H1 (cell line): Measurements from ENCODE around the gene FASTK. TPM values are rescaled to one million over a fixed set of nuclear protein-coding genes. Genes with fewer than 3 reads are reported as not detected.

ENCODE experiments used
- CTCF ChIA-PET: fragments of 300-600 bp; sonication (Branson Sonifier 250); formaldehyde crosslinking; loops from one replicate; lab custom pipeline; 2021; ENCODE audit not compliant: partially characterized antibody; lab: Charles Lee
- POLR2A ChIA-PET: fragments of 300-600 bp; sonication (Branson Sonifier 250); formaldehyde crosslinking; loops from one replicate; lab custom pipeline; 2021; ENCODE audit warnings: inconsistent platforms; ENCODE audit not compliant: partially characterized antibody; lab: Charles Lee
- DNase-seq, 2 experiments: peaks; one replicate each; pipeline versions ENCODE4 v3.0.0 to v3.0.0-alpha.2; 2010 to 2022; ENCODE audit warnings: low spot score in 2 of 2, low read depth in 1 of 2, mixed read lengths in 1 of 2
- FAIRE-seq: peaks from 2 replicates; lab custom pipeline; 2011; peaks lifted over from hg19 to GRCh38; lab: Jason Lieb, UNC
- H2AFZ ChIP-seq: 2 replicates; pipeline ENCODE4 v1.8.1; 2012; ENCODE audit warnings: low read length, inconsistent platforms
- H2AK5ac ChIP-seq: 2 replicates; pipeline ENCODE4 v1.6.1; 2013; ENCODE audit warnings: low read depth, low read length
- H2BK120ac ChIP-seq: replicated peaks from 2 replicates; pipeline ENCODE3; 2013; ENCODE audit warnings: low read depth, low read length, inconsistent platforms
- H2BK12ac ChIP-seq: 2 replicates; pipeline ENCODE4 v1.6.1; 2013; ENCODE audit warnings: low read depth, low read length
- H2BK15ac ChIP-seq: 2 replicates; pipeline ENCODE4 v1.6.1; 2013; ENCODE audit warnings: low read length
- H2BK20ac ChIP-seq: 2 replicates; pipeline ENCODE4 v1.6.1; 2013; ENCODE audit warnings: low read length
- H2BK5ac ChIP-seq: 2 replicates; pipeline ENCODE4 v1.6.1; 2013; ENCODE audit warnings: low read depth, low read length
- H3K14ac ChIP-seq: 2 replicates; pipeline ENCODE4 v1.6.1; 2013; ENCODE audit warnings: inconsistent platforms; ENCODE audit not compliant: insufficient read length
- H3K18ac ChIP-seq: 2 replicates; pipeline ENCODE4 v1.6.1; 2013; ENCODE audit warnings: low read length; ENCODE audit errors: extremely low read depth
- H3K23ac ChIP-seq: 2 replicates; pipeline ENCODE4 v1.6.1; 2013; ENCODE audit warnings: inconsistent platforms; ENCODE audit not compliant: insufficient read length
- H3K23me2 ChIP-seq: 2 replicates; pipeline ENCODE4 v1.6.1; 2013; ENCODE audit warnings: low read depth, low read length
- H3K27ac ChIP-seq: 2 replicates; pipeline ENCODE4 v1.6.1; 2011; ENCODE audit warnings: low read depth, low read length, inconsistent platforms
- H3K27me3 ChIP-seq, 4 experiments: replicated peaks in 1 of 4; 1 replicate in 1 of 4; 2 replicates in 3 of 4; pipeline versions ENCODE4 v1.6.1 to v1.8.1; 2011 to 2013; ENCODE audit warnings: low read length in 3 of 4, mild to moderate bottlenecking in 3 of 4, inconsistent platforms in 2 of 4, mixed read lengths in 2 of 4, moderate library complexity in 1 of 4; ENCODE audit not compliant: control insufficient read depth in 3 of 4, insufficient read depth in 3 of 4; ENCODE audit errors: extremely low read depth in 1 of 4
- H3K36me3 ChIP-seq, 4 experiments: 2 replicates each; pipeline versions ENCODE4 v1.6.1 to v1.8.1; 2011 to 2013; ENCODE audit warnings: mild to moderate bottlenecking in 4 of 4, low read length in 3 of 4, moderate library complexity in 2 of 4, control low read depth in 1 of 4, inconsistent platforms in 1 of 4; ENCODE audit not compliant: insufficient read depth in 4 of 4, control insufficient read depth in 2 of 4
- H3K4ac ChIP-seq: replicated peaks from 2 replicates; pipeline ENCODE3; 2013; ENCODE audit warnings: low read length, low read depth, mixed read lengths, inconsistent platforms; ENCODE audit not compliant: insufficient read length
- H3K4me1 ChIP-seq, 4 experiments: replicated peaks in 1 of 4; 1 replicate in 1 of 4; 2 replicates in 3 of 4; pipeline versions ENCODE4 v1.6.1 to v1.8.1; 2011 to 2013; ENCODE audit warnings: low read length in 3 of 4, inconsistent platforms in 2 of 4, mixed read lengths in 1 of 4; ENCODE audit not compliant: insufficient read depth in 4 of 4, control insufficient read depth in 3 of 4
- H3K4me2 ChIP-seq, 2 experiments: 2 replicates each; pipeline versions ENCODE4 v1.6.1 to v1.8.1; 2011 to 2013; ENCODE audit warnings: low read depth in 2 of 2, low read length in 2 of 2, control low read depth in 1 of 2, inconsistent platforms in 1 of 2, mild to moderate bottlenecking in 1 of 2; ENCODE audit not compliant: insufficient read depth in 1 of 2
- H3K4me3 ChIP-seq, 4 experiments: fragments of 200-600, 300-600 bp in 1 of 4; sonication (generic), shearing (Covaris generic), sonication (Bioruptor Twin) in 1 of 4; 2 replicates each; pipeline versions ENCODE4 v1.5.1 to v1.8.1; 2011 to 2016; ENCODE audit warnings: low read length in 4 of 4, low read depth in 3 of 4, control low read depth in 2 of 4, inconsistent platforms in 2 of 4, mild to moderate bottlenecking in 2 of 4, mixed read lengths in 1 of 4, moderate library complexity in 1 of 4; ENCODE audit not compliant: insufficient read depth in 2 of 4; ENCODE audit errors: extremely low read depth in 1 of 4
- H3K56ac ChIP-seq: replicated peaks from 2 replicates; pipeline ENCODE3; 2013; ENCODE audit warnings: low read depth, mild to moderate bottlenecking, mixed read lengths, low read length, inconsistent platforms; ENCODE audit not compliant: insufficient read length
- H3K79me1 ChIP-seq: 2 replicates; pipeline ENCODE4 v1.6.1; 2013; ENCODE audit warnings: low read depth, low read length, control low read depth
- H3K79me2 ChIP-seq, 2 experiments: 2 replicates each; pipeline versions ENCODE4 v1.6.1 to v1.8.1; 2012 to 2013; ENCODE audit warnings: low read length in 2 of 2, mild to moderate bottlenecking in 2 of 2, inconsistent platforms in 1 of 2; ENCODE audit not compliant: insufficient read depth in 2 of 2, control insufficient read depth in 1 of 2
- H3K9ac ChIP-seq, 4 experiments: replicated peaks in 1 of 4; 1 replicate in 1 of 4; 2 replicates in 3 of 4; pipeline versions ENCODE4 v1.6.1 to v1.8.1; 2011 to 2013; ENCODE audit warnings: low read depth in 3 of 4, low read length in 3 of 4, control low read depth in 2 of 4, mild to moderate bottlenecking in 2 of 4, moderate library complexity in 2 of 4, inconsistent platforms in 1 of 4; ENCODE audit errors: extremely low read depth in 1 of 4
- H3K9me3 ChIP-seq, 2 experiments: 2 replicates each; pipeline versions ENCODE4 v1.6.1 to v1.8.1; 2012 to 2013; ENCODE audit warnings: mild to moderate bottlenecking in 2 of 2, moderate library complexity in 2 of 2, control low read depth in 1 of 2, inconsistent platforms in 1 of 2, low read depth in 1 of 2, low read length in 1 of 2, mixed read lengths in 1 of 2; ENCODE audit not compliant: insufficient read depth in 2 of 2
- H4K20me1 ChIP-seq, 2 experiments: replicated peaks in 1 of 2; 2 replicates each; pipeline versions ENCODE3 to v1.8.1; 2011 to 2013; ENCODE audit warnings: inconsistent platforms in 2 of 2, low read length in 2 of 2, mild to moderate bottlenecking in 1 of 2; ENCODE audit not compliant: insufficient read depth in 2 of 2, control insufficient read depth in 1 of 2
- H4K5ac ChIP-seq: 2 replicates; pipeline ENCODE4 v1.6.1; 2013; ENCODE audit warnings: low read length, low read depth, mixed read lengths, inconsistent platforms; ENCODE audit not compliant: insufficient read length
- H4K8ac ChIP-seq: 2 replicates; pipeline ENCODE4 v1.8.0; 2013; ENCODE audit warnings: mild to moderate bottlenecking, moderate library complexity, low read length, inconsistent platforms; ENCODE audit not compliant: insufficient read depth; ENCODE audit errors: extremely low read depth
- H4K91ac ChIP-seq: replicated peaks from 2 replicates; pipeline ENCODE3; 2013; ENCODE audit warnings: low read length, mixed read lengths, inconsistent platforms; ENCODE audit not compliant: insufficient read length
- CREB1 ChIP-seq: IDR thresholded peaks from 2 replicates; pipeline ENCODE4 v1.6.1; 2012; ENCODE audit warnings: inconsistent platforms
- RBBP5 ChIP-seq: IDR thresholded peaks from 2 replicates; pipeline ENCODE4 v1.7.1; 2012; ENCODE audit warnings: low read depth, mild to moderate bottlenecking, inconsistent platforms, low read length, moderate library complexity, borderline replicate concordance
- SP2 ChIP-seq: IDR thresholded peaks from 2 replicates; pipeline ENCODE4 v1.6.1; 2012; ENCODE audit warnings: mild to moderate bottlenecking, low read length, inconsistent platforms
- WGBS, 2 experiments: shearing (Covaris generic) in 1 of 2; methylation state at CpG; one replicate each; pipeline versions ENCODE4 v1.1.6 to v1.1.7; 2013 to 2015; ENCODE audit warnings: low lambda C conversion rate in 2 of 2, mixed read lengths in 2 of 2, inconsistent platforms in 1 of 2, low coverage in 1 of 2, missing lambda C conversion rate in 1 of 2; ENCODE audit not compliant: insufficient replicate concordance in 2 of 2, insufficient coverage in 1 of 2, insufficient read length in 1 of 2; ENCODE audit errors: extremely low coverage in 1 of 2, missing lambda C conversion rate in 1 of 2; 5-methylcytosine and 5-hydroxymethylcytosine counted together
- polyA plus RNA-seq, 7 experiments: library from polyadenylated mRNA; depleted of rRNA in 3 of 7; stranded (reverse) in 5 of 7; unstranded in 2 of 7; fragments of >200 nt in 5 of 7; fragments of 200-250 nt in 2 of 7; gene quantifications; 1 replicate in 5 of 7; 2 replicates in 1 of 7; 4 replicates in 1 of 7; pipeline versions ENCODE4 v1.2.1 to v1.2.3, GENCODE V29; 2011 to 2013; ENCODE audit warnings: missing spikeins in 2 of 7, mixed read lengths in 2 of 7
- total RNA-seq: library from RNA; stranded (reverse); fragmentation: NEBNext Ultra II Directional; extraction: Animal tissue kit (Norgen Biotek cat#: 25700); gene quantifications from 2 replicates; pipeline ENCODE4 v1.2.1, GENCODE V29; 2021

FASTK gene
- total and polyA plus RNA-seq, 2 of the 8 experiments (the other 6 are each of a cell fraction or from before 2014, with no cell fraction given), result 39.4 to 84.0 TPM

GRCh38 chr7:151091003-151091402 is 10.4 kb upstream of the FASTK start:
- POLR2A ChIA-PET, result interaction anchor here (0.7 to 4.9 kb wide), 2 partner anchors 13 to 41 kb away, joined by 3 to 33 read pairs; no protein-coding TSS in a partner anchor
- Histone ChIP-seq H3K56ac (no peak overlapping the region), H4K8ac (no peak overlapping the region)
- TF ChIP-seq CREB1, result no peak
- no peak for TF ChIP-seq RBBP5
- no peak for TF ChIP-seq SP2

More at GRCh38 chr7:151091003-151091402, 10.4 kb upstream of the FASTK start:
- no peak overlapping the region for H3K4me2 ChIP-seq
- H2BK15ac ChIP-seq, result no peak overlapping the region
- peaks cover 0 to 21% (median 9%) of the 10 kb centered on the region in 4 experiments; a peak in 6 of 7 replicates for H3K27me3 ChIP-seq
- no peak overlapping the region for H2BK5ac ChIP-seq
- no peak overlapping the region for H3K4ac ChIP-seq
- FAIRE-seq, result no peak
- peaks cover 3 to 30% (median 20%) of the 10 kb centered on the region in 4 experiments for H3K4me1 ChIP-seq
- no peak overlapping the region for H2BK120ac ChIP-seq
- H3K79me1 ChIP-seq, result peaks cover 16% of the 10 kb centered on the region; the same call in 1 of the 2 replicates
- H2BK12ac ChIP-seq, result no peak overlapping the region
- CTCF ChIA-PET, result interaction anchor here (0.8 to 15.1 kb wide), 22 partner anchors 14 to 182 kb away, joined by 3 to 448 read pairs (median 5); no protein-coding TSS in a partner anchor
- H3K36me3 ChIP-seq, result no peaks in the 10 kb centered on the region
- H3K23me2 ChIP-seq, result peaks cover 13% of the 10 kb centered on the region; the same call in 1 of the 2 replicates
- H3K18ac ChIP-seq, result no peak overlapping the region
- no peak overlapping the region for H2BK20ac ChIP-seq
- no peak overlapping the region for H3K27ac ChIP-seq
- peaks cover 11 to 79% of the 10 kb centered on the region in 2 experiments; a peak in 3 of 4 replicates for H3K79me2 ChIP-seq
- DNase-seq, result no peak
- no peak overlapping the region for H2AFZ ChIP-seq
- peaks cover 46 to 63% of the 10 kb centered on the region in 2 experiments for H4K20me1 ChIP-seq
- H4K91ac ChIP-seq, result no peak overlapping the region
- no peak overlapping the region for H3K9ac ChIP-seq
- H4K5ac ChIP-seq, result no peak overlapping the region
- no peak overlapping the region for H2AK5ac ChIP-seq
- WGBS, 2 experiments, result 87% methylated on average over 7 of the region's 7 CpGs; no CpG with 5 or more reads in 1 of the 2 experiments
- H3K14ac ChIP-seq, result no peak overlapping the region
- H3K4me3 ChIP-seq, result no peak overlapping the region
- no peak overlapping the region for H3K23ac ChIP-seq
- no peaks in the 10 kb centered on the region for H3K9me3 ChIP-seq
